Umbilical cord (tissue), 2 donors: Measurements from ENCODE around the gene LRRC10B. TPM values are rescaled to one million over a fixed set of nuclear protein-coding genes. Genes with fewer than 3 reads are reported as not detected.
"Not testable (repeated sequence)": the region's sequence is repeated elsewhere in the genome, so short reads cannot be mapped to it uniquely, and the experiment has no call there.

Experiments
- DNase-seq: peaks from one replicate; pipeline ENCODE4 v3.0.0-alpha.2; 2015; ENCODE audit warnings: low spot score
- total RNA-seq: library from RNA; depleted of rRNA; stranded (reverse); fragments of >200 nt; gene quantifications from one replicate; pipeline ENCODE4 v1.2.3, GENCODE V29; 2014; ENCODE audit warnings: low replicate concordance; ENCODE audit not compliant: insufficient read depth

Gene LRRC10B
- total RNA-seq = not detected

- no peak for DNase-seq
Measured at GRCh38 chr11:61507962-61508861, at the start of gene LRRC10B. LRRC10B (plus strand) TSS chr11:61508749; CDS start chr11:61508999, 250 bp downstream.

GRCh38 chr11:61460474-61460881 is 48.1 kb upstream of the LRRC10B start:
- peak; percentile 34 for DNase-seq

GRCh38 chr11:61460986-61461385 is 47.6 kb upstream of the LRRC10B start:
- no peak for DNase-seq

- not testable (repeated sequence) for DNase-seq
Measured at GRCh38 chr11:61467602-61468001, 40.9 kb upstream of the LRRC10B start.

- no peak for DNase-seq
Measured at GRCh38 chr11:61468002-61468401, 40.5 kb upstream of the LRRC10B start.

GRCh38 chr11:61472282-61472681 is 36.3 kb upstream of the LRRC10B start:
- no peak for DNase-seq

GRCh38 chr11:61472868-61473267 is 35.7 kb upstream of the LRRC10B start:
- DNase-seq = no peak

- no peak for DNase-seq
Measured at GRCh38 chr11:61473370-61474012, 35.1 kb upstream of the LRRC10B start.

GRCh38 chr11:61474013-61474643 is 34.4 kb upstream of the LRRC10B start:
- no peak for DNase-seq

GRCh38 chr11:61475433-61475832 is 33.1 kb upstream of the LRRC10B start:
- no peak for DNase-seq

- no peak for DNase-seq
Measured at GRCh38 chr11:61476371-61476770, 32.2 kb upstream of the LRRC10B start.

- DNase-seq = no peak
Measured at GRCh38 chr11:61477126-61477525, 31.4 kb upstream of the LRRC10B start.

- DNase-seq = no peak
Measured at GRCh38 chr11:61477727-61478148, 30.8 kb upstream of the LRRC10B start.

- DNase-seq = not testable (repeated sequence)
Measured at GRCh38 chr11:61479360-61480058, 29.0 kb upstream of the LRRC10B start.

- DNase-seq = peak; percentile 64
Measured at GRCh38 chr11:61480261-61480993, 28.1 kb upstream of the LRRC10B start.

- DNase-seq = no peak
Measured at GRCh38 chr11:61480994-61481335, 27.6 kb upstream of the LRRC10B start.

- DNase-seq = no peak
Measured at GRCh38 chr11:61481806-61482205, 26.7 kb upstream of the LRRC10B start.

- no peak for DNase-seq
Measured at GRCh38 chr11:61482513-61482912, 26.0 kb upstream of the LRRC10B start.

- no peak for DNase-seq
Measured at GRCh38 chr11:61484541-61484940, 24.0 kb upstream of the LRRC10B start.

- DNase-seq = no peak
Measured at GRCh38 chr11:61485080-61485479, 23.5 kb upstream of the LRRC10B start.

- no peak for DNase-seq
Measured at GRCh38 chr11:61486011-61486620, 22.4 kb upstream of the LRRC10B start.
